Thyroid gland (tissue), 4 donors: ENCODE measurements around the gene PTGER4. TPM values are rescaled to one million over a fixed set of nuclear protein-coding genes. Genes with fewer than 3 reads are reported as not detected.
"Not testable (repeated sequence)": the region's sequence is repeated elsewhere in the genome, so short reads cannot be mapped to it uniquely, and the experiment has no call there.

Experiments
- DNase-seq, 2 donors: peaks; one replicate each; pipeline ENCODE4 v3.0.0-alpha.2; 2019
- H3K27ac ChIP-seq, 3 donors: fragments of 200-600 bp; sonication (generic); 1 replicate in 2 of 3; 2 replicates in 1 of 3; pipeline ENCODE4 v1.5.1; 2016 to 2019; ENCODE audit warnings: mild to moderate bottlenecking in 1 of 3, moderate library complexity in 1 of 3
- H3K27me3 ChIP-seq: fragments of 200-600 bp; sonication (generic); one replicate; pipeline ENCODE4 v1.5.1; 2019
- H3K36me3 ChIP-seq, 2 donors: fragments of 200-600 bp; sonication (generic); one replicate each; pipeline ENCODE4 v1.5.1; 2016 to 2019
- H3K4me1 ChIP-seq, 2 donors: fragments of 200-600 bp; sonication (generic); one replicate each; pipeline ENCODE4 v1.5.1; 2017 to 2019
- H3K4me3 ChIP-seq, 3 donors: fragments of 200-600 bp; sonication (generic); replicated peaks in 1 of 3; 1 replicate in 2 of 3; 2 replicates in 1 of 3; pipeline ENCODE4 v1.5.1; 2016; ENCODE audit warnings: mild to moderate bottlenecking in 1 of 3
- H3K9me3 ChIP-seq: fragments of 200-600 bp; sonication (generic); one replicate; pipeline ENCODE4 v1.5.1; 2017
- POLR2A ChIP-seq, 2 donors: fragments of 450-650 bp; IDR thresholded peaks; one replicate each; pipeline ENCODE4 v1.6.1; 2017; ENCODE audit warnings: antibody characterized with exemption in 2 of 2, mild to moderate bottlenecking in 2 of 2, moderate library complexity in 1 of 2
- WGBS, 2 donors: methylation state at CpG; one replicate each; pipeline ENCODE4 v1.1.5; 2017; 5-methylcytosine and 5-hydroxymethylcytosine counted together
- intact Hi-C: fragments of 100-400 bp; cut with DNase I; formaldehyde crosslinking; loops from one replicate; pipeline ENCODE4 v1.15.1; 2023
- total RNA-seq, 4 donors: library from RNA; depleted of rRNA; stranded (reverse); fragments of >200 nt; gene quantifications; one replicate each; pipeline ENCODE4 v1.2.3, GENCODE V29; 2016
- TF ChIP-seq, protein P1 (sequence below), 6 experiments: fragments of 200-600 bp in 3 of 6; fragments of 450-650 bp in 3 of 6; sonication (generic) in 3 of 6; IDR thresholded peaks; one replicate each; pipeline ENCODE4 v1.5.1; 2016 to 2019; ENCODE audit warnings: antibody characterized with exemption in 6 of 6, mild to moderate bottlenecking in 2 of 6, inconsistent platforms in 1 of 6, moderate library complexity in 1 of 6

The PTGER4 gene
- total RNA-seq, 4 donors from 2014 or later, result 10.9 to 14.3 (median 12.0) TPM

DNA sequence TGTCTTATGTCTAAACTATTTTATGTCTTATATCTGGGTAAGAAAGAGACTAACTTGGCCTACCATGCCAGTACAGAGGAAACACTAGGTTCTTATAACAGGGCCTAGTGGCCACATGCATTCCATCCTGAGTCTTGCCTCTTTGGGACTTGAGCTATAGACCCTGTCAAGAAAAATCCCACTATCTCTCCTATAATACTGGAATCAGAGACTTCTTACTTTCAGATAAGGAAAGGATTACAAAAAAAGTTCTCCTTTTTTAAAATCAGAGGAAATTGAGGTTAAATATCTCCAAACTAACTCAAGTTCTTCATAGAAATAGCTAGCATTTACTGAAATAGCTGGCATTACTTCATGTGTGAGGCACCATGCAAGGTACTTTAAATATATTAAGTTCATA, 34.3 kb downstream of the PTGER4 start:
- intact Hi-C loops, result no loop called here
- Histone ChIP-seq H3K27me3 (no peaks in the 10 kb centered on the region), H3K4me3 (no peak overlapping the region), H3K9me3 (no peaks in the 10 kb centered on the region), H3K4me1 (no peaks in the 10 kb centered on the region), H3K36me3 (no peaks in the 10 kb centered on the region), H3K27ac (no peak overlapping the region)
- no peak for DNase-seq
- TF ChIP-seq, protein P1, sequence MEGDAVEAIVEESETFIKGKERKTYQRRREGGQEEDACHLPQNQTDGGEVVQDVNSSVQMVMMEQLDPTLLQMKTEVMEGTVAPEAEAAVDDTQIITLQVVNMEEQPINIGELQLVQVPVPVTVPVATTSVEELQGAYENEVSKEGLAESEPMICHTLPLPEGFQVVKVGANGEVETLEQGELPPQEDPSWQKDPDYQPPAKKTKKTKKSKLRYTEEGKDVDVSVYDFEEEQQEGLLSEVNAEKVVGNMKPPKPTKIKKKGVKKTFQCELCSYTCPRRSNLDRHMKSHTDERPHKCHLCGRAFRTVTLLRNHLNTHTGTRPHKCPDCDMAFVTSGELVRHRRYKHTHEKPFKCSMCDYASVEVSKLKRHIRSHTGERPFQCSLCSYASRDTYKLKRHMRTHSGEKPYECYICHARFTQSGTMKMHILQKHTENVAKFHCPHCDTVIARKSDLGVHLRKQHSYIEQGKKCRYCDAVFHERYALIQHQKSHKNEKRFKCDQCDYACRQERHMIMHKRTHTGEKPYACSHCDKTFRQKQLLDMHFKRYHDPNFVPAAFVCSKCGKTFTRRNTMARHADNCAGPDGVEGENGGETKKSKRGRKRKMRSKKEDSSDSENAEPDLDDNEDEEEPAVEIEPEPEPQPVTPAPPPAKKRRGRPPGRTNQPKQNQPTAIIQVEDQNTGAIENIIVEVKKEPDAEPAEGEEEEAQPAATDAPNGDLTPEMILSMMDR (IDR thresholded peaks at IDR 0.05), result no peak
- no peak for TF ChIP-seq POLR2A (IDR thresholded peaks at IDR 0.05)

DNA sequence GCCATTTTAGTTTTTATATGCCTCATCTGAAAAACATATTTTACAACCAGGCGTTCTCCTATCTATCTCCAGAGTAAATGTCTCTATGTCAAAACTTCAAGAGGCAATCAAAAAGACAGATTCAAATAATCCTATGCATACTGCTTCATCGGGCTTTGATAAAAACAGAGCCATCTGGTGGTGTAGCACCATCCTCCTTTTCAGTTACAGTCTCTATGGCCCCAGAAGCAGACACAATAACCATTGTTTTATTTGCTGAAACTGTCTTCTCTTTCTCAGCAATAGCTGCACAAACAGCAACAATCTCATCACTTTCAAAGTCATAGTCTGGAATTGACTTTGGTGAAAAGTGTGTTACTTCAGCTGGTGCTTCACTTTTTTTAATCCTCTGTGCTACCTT, 36.3 kb downstream of the PTGER4 start:
- H3K4me3 ChIP-seq, result no peak overlapping the region
- H3K27ac ChIP-seq, result no peak overlapping the region
- TF ChIP-seq, protein P1 (IDR thresholded peaks at IDR 0.05), result no peak
- TF ChIP-seq POLR2A (IDR thresholded peaks at IDR 0.05), result no peak
- intact Hi-C loops, result no loop called here
- H3K27me3 ChIP-seq, result no peaks in the 10 kb centered on the region
- no peaks in the 10 kb centered on the region for H3K4me1 ChIP-seq
- 36 to 90% methylated on average over 2 of the region's 2 CpGs for WGBS, 2 donors
- H3K9me3 ChIP-seq, result no peaks in the 10 kb centered on the region
- no peak for DNase-seq
- no peaks in the 10 kb centered on the region for H3K36me3 ChIP-seq

DNA sequence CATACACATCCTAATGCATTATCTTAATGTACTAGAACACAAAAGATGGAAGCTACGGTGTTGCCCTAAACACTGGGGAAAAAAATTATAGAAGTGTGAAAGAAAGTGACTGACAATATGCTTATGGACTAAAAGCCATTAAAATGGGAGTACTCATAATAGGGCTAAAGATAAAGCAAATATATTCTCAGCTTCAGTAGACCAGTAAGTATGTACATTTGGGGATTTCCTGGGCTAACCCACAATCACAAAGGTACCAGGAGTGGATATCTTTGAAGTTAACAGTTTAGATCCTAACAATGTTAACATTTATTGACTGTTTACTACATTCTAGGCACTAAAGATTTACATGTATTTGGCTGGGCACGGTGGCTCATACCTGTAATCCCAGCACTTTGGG, 36.9 kb downstream of the PTGER4 start:
- Histone ChIP-seq H3K9me3 (no peaks in the 10 kb centered on the region), H3K36me3 (no peaks in the 10 kb centered on the region), H3K27me3 (no peaks in the 10 kb centered on the region), H3K4me1 (no peaks in the 10 kb centered on the region), H3K27ac (no peak overlapping the region), H3K4me3 (no peak overlapping the region)
- WGBS, 2 donors, result 94 to 98% methylated on average over 2 of the region's 2 CpGs
- TF ChIP-seq POLR2A (IDR thresholded peaks at IDR 0.05), result no peak
- TF ChIP-seq, protein P1 (IDR thresholded peaks at IDR 0.05), result no peak
- intact Hi-C loops, result no loop called here
- DNase-seq, result no peak

DNA sequence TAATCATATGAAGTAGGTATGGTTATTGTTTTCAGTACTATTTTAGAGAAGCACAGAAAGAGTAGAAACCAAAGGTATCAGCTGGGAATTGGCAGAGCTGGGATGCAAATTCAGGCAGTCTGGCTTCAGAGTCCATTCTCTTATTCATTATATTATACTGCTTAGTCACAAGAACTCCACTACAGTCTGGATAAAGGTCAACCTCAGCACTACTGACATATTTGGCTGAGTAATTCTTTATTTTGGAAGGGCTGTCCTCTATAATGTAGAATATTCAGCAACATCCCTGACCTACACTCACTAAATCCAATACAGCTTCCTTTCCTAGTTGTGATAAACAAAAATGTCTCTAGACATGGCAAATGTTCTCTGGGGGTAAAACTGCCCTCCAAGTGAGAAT, 37.6 kb downstream of the PTGER4 start:
- no peaks in the 10 kb centered on the region for H3K9me3 ChIP-seq
- no peak overlapping the region for H3K4me3 ChIP-seq
- no peaks in the 10 kb centered on the region for H3K4me1 ChIP-seq
- no peaks in the 10 kb centered on the region for H3K27me3 ChIP-seq
- no peaks in the 10 kb centered on the region for H3K36me3 ChIP-seq
- DNase-seq, result no peak
- intact Hi-C loops, result no loop called here
- no peak for TF ChIP-seq POLR2A (IDR thresholded peaks at IDR 0.05)
- TF ChIP-seq, protein P1 (IDR thresholded peaks at IDR 0.05), result no peak
- no peak overlapping the region for H3K27ac ChIP-seq

DNA sequence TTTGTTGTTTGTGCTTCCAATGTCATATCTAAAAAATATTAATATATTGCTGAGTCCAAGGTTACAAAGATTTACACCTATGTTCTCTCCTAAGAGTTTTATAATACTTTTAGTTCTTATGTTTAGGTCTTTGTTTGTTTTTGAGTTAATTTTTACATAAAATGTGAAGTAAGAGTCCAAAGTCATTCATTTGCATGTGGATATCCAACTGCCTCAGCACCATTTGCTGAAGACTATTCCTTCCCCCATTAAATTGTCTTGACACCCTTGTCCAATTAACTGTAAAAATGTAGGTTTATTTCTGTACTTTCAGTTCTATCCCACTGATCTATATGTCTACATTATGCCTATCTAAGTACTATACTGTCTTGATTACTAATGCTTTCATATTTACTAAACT, 40.4 kb downstream of the PTGER4 start:
- intact Hi-C loops, result no loop called here
- no peaks in the 10 kb centered on the region for H3K4me1 ChIP-seq
- H3K36me3 ChIP-seq, result no peaks in the 10 kb centered on the region
- H3K27ac ChIP-seq, result no peak overlapping the region
- H3K27me3 ChIP-seq, result no peaks in the 10 kb centered on the region
- no peak overlapping the region for H3K4me3 ChIP-seq
- no peaks in the 10 kb centered on the region for H3K9me3 ChIP-seq
- TF ChIP-seq, protein P1 (IDR thresholded peaks at IDR 0.05), result no peak
- TF ChIP-seq POLR2A (IDR thresholded peaks at IDR 0.05), result no peak
- DNase-seq, result no peak

DNA sequence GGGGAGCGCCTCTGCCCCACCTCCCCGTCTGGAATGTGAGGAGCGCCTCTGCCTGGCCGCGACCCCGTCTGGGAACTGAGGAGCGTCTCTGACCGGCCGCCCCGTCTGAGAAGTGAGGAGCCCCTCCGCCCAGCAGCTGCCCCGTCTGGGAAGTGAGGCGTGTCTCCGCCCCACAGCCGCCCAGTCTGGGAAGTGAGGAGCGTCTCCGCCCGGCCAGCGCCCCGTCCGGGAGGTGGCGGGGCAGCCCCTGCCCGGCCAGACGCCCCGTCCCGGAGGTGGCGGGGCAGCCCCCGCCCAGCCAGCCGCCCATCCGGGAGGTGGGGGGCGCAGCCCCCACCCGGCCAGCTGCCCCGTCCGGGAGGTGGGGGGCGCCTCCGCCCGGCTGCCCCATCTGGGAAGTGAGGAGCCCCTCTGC, 42.8 kb downstream of the PTGER4 start:
- H3K9me3 ChIP-seq, H3K27ac ChIP-seq, H3K4me3 ChIP-seq, H3K4me1 ChIP-seq, DNase-seq, intact Hi-C loops, H3K36me3 ChIP-seq, H3K27me3 ChIP-seq: not testable (repeated sequence)
- WGBS, 2 donors, result 91 to 100% methylated on average over 1 to 11 of the region's 37 CpGs
